GM23338 (cell line): ENCODE data around the gene PDIK1L. TPM values are rescaled to one million over a fixed set of nuclear protein-coding genes. Genes with fewer than 3 reads are reported as not detected.

Experiments
- ATAC-seq: fragments of 200-7000 bp; cut with Tn5 transposase; 3 replicates; pipeline ENCODE4 v1.9.1; 2020
- DNase-seq: peaks from one replicate; pipeline ENCODE4 v3.0.0-alpha.2; 2015; ENCODE audit warnings: low spot score
- H2AFZ ChIP-seq: fragments of 200-600 bp; sonication (generic); 2 replicates; pipeline ENCODE4 v1.8.0; 2016; ENCODE audit warnings: antibody characterized with exemption, mild to moderate bottlenecking, moderate library complexity
- H3F3A ChIP-seq: fragments of 200-600 bp; sonication (generic); replicated peaks from 2 replicates; pipeline ENCODE4 v1.8.0; 2017; ENCODE audit warnings: antibody characterized with exemption, mixed run types, low read depth
- H3K27ac ChIP-seq: fragments of 200-600 bp; sonication (generic); 2 replicates; pipeline ENCODE4 v1.6.1; 2016; ENCODE audit warnings: low read depth
- H3K27me3 ChIP-seq: fragments of 200-600 bp; sonication (generic); 2 replicates; pipeline ENCODE4 v1.8.0; 2016; ENCODE audit warnings: mild to moderate bottlenecking, mixed run types, moderate library complexity; ENCODE audit not compliant: insufficient read depth
- H3K36me3 ChIP-seq: fragments of 200-600 bp; sonication (generic); 2 replicates; pipeline ENCODE4 v1.8.0; 2016; ENCODE audit warnings: mild to moderate bottlenecking; ENCODE audit not compliant: insufficient read depth
- H3K4me1 ChIP-seq: fragments of 200-600 bp; sonication (generic); 2 replicates; pipeline ENCODE4 v1.8.0; 2016; ENCODE audit warnings: mild to moderate bottlenecking, moderate library complexity; ENCODE audit not compliant: insufficient read depth
- H3K4me2 ChIP-seq: fragments of 200-600 bp; sonication (generic); 2 replicates; pipeline ENCODE4 v1.7.1; 2017; ENCODE audit warnings: mixed run types
- H3K4me3 ChIP-seq: fragments of 200-600 bp; sonication (generic); 2 replicates; pipeline ENCODE4 v1.6.1; 2016; ENCODE audit warnings: mixed run types
- H3K79me2 ChIP-seq: fragments of 200-600 bp; sonication (generic); replicated peaks from 2 replicates; pipeline ENCODE4 v1.8.0; 2017; ENCODE audit warnings: mild to moderate bottlenecking; ENCODE audit not compliant: insufficient read depth
- H3K9me2 ChIP-seq: fragments of 200-600 bp; sonication (generic); 2 replicates; pipeline ENCODE4 v1.8.0; 2017; ENCODE audit not compliant: insufficient read depth
- H4K20me1 ChIP-seq: fragments of 200-600 bp; sonication (generic); replicated peaks from 2 replicates; pipeline ENCODE4 v1.8.0; 2017; ENCODE audit warnings: mild to moderate bottlenecking; ENCODE audit not compliant: insufficient read depth
- H3K27ac Mint-ChIP-seq: 2 replicates; pipeline ENCODE4 v1.8.0; 2020; ENCODE audit warnings: inconsistent platforms, mild to moderate bottlenecking, moderate library complexity, mixed read lengths
- H3K27me3 Mint-ChIP-seq: 3 replicates; pipeline ENCODE4 v1.8.0; 2022; ENCODE audit warnings: low read depth, mild to moderate bottlenecking, moderate library complexity, mixed read lengths, inconsistent platforms; ENCODE audit not compliant: insufficient read depth, poor library complexity
- H3K36me3 Mint-ChIP-seq: 3 replicates; pipeline ENCODE4 v1.8.0; 2021; ENCODE audit warnings: low read depth, mild to moderate bottlenecking, inconsistent platforms, moderate library complexity, mixed read lengths
- H3K4me1 Mint-ChIP-seq: 3 replicates; pipeline ENCODE4 v1.8.0; 2020; ENCODE audit warnings: mild to moderate bottlenecking, inconsistent platforms, mixed read lengths
- H3K4me3 Mint-ChIP-seq: 3 replicates; pipeline ENCODE4 v1.8.0; 2021; ENCODE audit warnings: moderate library complexity, mild to moderate bottlenecking, inconsistent platforms, mixed read lengths
- H3K9me3 Mint-ChIP-seq: 3 replicates; pipeline ENCODE4 v1.8.0; 2020; ENCODE audit warnings: moderate library complexity, mild to moderate bottlenecking, inconsistent platforms, mixed read lengths
- CREB1 ChIP-seq: fragments of 250-450 bp; sonication (Bioruptor Pico); IDR thresholded peaks from 2 replicates; pipeline ENCODE4 v1.5.0; 2020; ENCODE audit warnings: low read depth, mild to moderate bottlenecking, moderate library complexity
- EZH2 ChIP-seq: fragments of 200-600 bp; sonication (generic); IDR thresholded peaks from one replicate; pipeline ENCODE4 v1.8.0; 2017; ENCODE audit warnings: antibody characterized with exemption, mild to moderate bottlenecking, low read depth; ENCODE audit not compliant: unreplicated experiment
- JUNB ChIP-seq: IDR thresholded peaks from one replicate; pipeline ENCODE4 v1.6.1; 2016; ENCODE audit warnings: antibody characterized with exemption; ENCODE audit not compliant: unreplicated experiment
- POLR2AphosphoS5 ChIP-seq: IDR thresholded peaks from 2 replicates; pipeline ENCODE4 v1.6.1; 2016; ENCODE audit warnings: antibody characterized with exemption, low read depth
- polyA plus RNA-seq: library from polyadenylated mRNA; unstranded; fragments of >200 nt; fragmentation: Nextera tagmentation; extraction: Ambion mirVana; gene quantifications from 2 replicates; pipeline ENCODE4 v1.2.1, GENCODE V29; 2016
- total RNA-seq: library from RNA; depleted of rRNA; stranded (reverse); fragments of >200 nt; shearing (Covaris generic); gene quantifications from 2 replicates; pipeline ENCODE4 v1.2.3, GENCODE V29; 2014
- TF ChIP-seq, protein P1 (sequence below): fragments of 250-450 bp; sonication (Bioruptor Pico); IDR thresholded peaks from 2 replicates; pipeline ENCODE4 v1.5.0; 2020; ENCODE audit warnings: mild to moderate bottlenecking, moderate library complexity
- TF ChIP-seq, protein P2 (sequence below): IDR thresholded peaks from one replicate; pipeline ENCODE4 v1.6.1; 2018; ENCODE audit warnings: antibody characterized with exemption; ENCODE audit not compliant: unreplicated experiment

PDIK1L gene
- total and polyA plus RNA-seq, 2 experiments from 2014 or later, result 1.6 to 3.0 TPM

DNA sequence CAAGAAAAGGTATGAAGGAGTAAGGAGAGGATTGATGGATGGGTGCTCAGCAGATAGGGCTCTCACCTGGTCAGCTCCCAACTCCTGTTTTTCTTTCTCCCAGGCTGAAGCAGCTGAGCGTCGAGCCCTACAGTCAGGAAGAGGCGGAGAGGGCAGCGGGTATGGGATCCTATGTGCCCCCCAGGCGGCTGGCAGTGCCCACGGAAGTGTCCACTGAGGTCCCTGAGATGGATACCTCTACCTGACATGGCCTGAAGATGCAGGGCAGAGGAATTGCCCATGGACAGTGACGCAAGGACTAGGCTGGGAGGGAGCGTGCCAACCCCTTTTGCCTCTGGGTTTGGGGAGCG, 58.8 kb downstream of the PDIK1L start (continued):
- TF ChIP-seq, protein P1, sequence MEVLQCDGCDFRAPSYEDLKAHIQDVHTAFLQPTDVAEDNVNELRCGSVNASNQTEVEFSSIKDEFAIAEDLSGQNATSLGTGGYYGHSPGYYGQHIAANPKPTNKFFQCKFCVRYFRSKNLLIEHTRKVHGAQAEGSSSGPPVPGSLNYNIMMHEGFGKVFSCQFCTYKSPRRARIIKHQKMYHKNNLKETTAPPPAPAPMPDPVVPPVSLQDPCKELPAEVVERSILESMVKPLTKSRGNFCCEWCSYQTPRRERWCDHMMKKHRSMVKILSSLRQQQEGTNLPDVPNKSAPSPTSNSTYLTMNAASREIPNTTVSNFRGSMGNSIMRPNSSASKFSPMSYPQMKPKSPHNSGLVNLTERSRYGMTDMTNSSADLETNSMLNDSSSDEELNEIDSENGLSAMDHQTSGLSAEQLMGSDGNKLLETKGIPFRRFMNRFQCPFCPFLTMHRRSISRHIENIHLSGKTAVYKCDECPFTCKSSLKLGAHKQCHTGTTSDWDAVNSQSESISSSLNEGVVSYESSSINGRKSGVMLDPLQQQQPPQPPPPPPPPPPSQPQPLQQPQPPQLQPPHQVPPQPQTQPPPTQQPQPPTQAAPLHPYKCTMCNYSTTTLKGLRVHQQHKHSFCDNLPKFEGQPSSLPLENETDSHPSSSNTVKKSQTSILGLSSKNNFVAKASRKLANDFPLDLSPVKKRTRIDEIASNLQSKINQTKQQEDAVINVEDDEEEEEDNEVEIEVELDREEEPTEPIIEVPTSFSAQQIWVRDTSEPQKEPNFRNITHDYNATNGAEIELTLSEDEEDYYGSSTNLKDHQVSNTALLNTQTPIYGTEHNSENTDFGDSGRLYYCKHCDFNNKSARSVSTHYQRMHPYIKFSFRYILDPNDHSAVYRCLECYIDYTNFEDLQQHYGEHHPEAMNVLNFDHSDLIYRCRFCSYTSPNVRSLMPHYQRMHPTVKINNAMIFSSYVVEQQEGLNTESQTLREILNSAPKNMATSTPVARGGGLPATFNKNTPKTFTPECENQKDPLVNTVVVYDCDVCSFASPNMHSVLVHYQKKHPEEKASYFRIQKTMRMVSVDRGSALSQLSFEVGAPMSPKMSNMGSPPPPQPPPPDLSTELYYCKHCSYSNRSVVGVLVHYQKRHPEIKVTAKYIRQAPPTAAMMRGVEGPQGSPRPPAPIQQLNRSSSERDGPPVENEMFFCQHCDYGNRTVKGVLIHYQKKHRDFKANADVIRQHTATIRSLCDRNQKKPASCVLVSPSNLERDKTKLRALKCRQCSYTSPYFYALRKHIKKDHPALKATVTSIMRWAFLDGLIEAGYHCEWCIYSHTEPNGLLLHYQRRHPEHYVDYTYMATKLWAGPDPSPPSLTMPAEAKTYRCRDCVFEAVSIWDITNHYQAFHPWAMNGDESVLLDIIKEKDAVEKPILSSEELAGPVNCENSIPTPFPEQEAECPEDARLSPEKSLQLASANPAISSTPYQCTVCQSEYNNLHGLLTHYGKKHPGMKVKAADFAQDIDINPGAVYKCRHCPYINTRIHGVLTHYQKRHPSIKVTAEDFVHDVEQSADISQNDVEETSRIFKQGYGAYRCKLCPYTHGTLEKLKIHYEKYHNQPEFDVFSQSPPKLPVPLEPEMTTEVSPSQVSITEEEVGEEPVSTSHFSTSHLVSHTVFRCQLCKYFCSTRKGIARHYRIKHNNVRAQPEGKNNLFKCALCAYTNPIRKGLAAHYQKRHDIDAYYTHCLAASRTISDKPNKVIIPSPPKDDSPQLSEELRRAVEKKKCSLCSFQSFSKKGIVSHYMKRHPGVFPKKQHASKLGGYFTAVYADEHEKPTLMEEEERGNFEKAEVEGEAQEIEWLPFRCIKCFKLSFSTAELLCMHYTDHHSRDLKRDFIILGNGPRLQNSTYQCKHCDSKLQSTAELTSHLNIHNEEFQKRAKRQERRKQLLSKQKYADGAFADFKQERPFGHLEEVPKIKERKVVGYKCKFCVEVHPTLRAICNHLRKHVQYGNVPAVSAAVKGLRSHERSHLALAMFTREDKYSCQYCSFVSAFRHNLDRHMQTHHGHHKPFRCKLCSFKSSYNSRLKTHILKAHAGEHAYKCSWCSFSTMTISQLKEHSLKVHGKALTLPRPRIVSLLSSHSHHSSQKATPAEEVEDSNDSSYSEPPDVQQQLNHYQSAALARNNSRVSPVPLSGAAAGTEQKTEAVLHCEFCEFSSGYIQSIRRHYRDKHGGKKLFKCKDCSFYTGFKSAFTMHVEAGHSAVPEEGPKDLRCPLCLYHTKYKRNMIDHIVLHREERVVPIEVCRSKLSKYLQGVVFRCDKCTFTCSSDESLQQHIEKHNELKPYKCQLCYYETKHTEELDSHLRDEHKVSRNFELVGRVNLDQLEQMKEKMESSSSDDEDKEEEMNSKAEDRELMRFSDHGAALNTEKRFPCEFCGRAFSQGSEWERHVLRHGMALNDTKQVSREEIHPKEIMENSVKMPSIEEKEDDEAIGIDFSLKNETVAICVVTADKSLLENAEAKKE (CRISPR knock-in tag), result no peak
- TF ChIP-seq JUNB, result no peak

DNA sequence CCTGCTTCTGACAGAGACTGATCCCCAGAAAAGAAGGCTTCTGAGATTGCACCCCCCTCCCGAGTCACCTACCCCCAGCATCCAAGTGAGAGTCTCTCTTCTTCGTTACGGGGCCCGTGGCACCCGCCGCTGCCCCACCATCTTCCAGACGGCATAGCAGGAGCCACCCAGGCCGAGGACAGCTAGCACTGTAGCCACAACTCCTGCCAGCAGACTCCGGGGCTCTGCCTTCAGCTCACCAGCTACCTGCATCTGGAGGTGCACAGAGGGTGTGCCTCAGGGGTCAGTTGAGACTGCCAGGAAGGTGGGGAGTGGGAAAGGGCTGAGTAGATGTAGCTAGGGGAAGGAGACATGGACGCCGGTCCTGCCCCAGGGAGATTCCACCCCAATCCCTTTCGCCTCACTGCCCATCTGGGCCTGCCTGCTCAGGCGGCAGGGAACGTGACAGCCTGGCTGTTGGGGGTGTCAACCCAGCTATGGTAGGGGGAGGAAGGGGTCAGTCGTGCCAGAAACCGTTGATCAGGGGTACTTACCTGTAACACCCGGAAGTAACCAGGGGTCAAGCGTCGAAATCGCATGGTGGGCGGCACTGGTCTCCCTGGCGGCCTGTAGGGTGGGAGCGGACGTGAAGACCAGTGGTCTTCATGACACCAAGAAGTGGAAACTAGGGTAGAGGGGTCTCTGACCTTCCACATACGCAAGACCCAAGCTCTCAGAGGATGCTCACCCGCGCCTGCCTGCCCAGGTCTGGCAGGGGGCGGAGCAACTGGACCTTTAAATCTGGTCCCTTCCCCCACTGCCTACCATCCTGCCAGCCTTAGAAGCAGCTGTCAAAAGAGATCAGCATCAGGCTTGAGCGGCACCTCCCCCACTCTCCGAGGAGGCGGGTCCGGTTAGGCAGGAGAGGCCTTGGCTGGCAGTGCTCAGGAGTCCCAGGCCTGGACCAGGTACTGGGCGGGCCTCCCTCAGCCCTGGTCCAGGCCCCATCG, 59.8 kb downstream of the PDIK1L start, which contains the start of gene ZNF593OS:
Gene ZNF593OS, minus strand, starts transcription at position 749 of the 989 bp plus-strand sequence. Its CDS starts 171 bp downstream, at position 578.
- Histone ChIP-seq H3K4me3 (peak within 1 kb of the TSS; percentile 94), H3K9me2 (no peaks in the 10 kb centered on the region), H2AFZ (no peak within 1 kb of the TSS), H3K36me3 (no peaks in the 10 kb centered on the region), H3K27me3 (peaks cover 11% of the 10 kb centered on the region), H3K4me1 (peaks cover 11% of the 10 kb centered on the region; the same call in 1 of the 2 replicates), H3K4me2 (peak within 1 kb of the TSS; percentile 99), H4K20me1 (no peaks in the 10 kb centered on the region), H3K79me2 (0 out of 2 replicates have a peak, but pooled peaks cover 4% of the 10 kb centered on the region), H3F3A (no peaks in the 10 kb centered on the region), H3K27ac (no peak within 1 kb of the TSS)
- no peaks in the 10 kb centered on the region; the same call in 2 of the 3 replicates for H3K36me3 Mint-ChIP-seq
- no peaks in the 10 kb centered on the region for H3K9me3 Mint-ChIP-seq
- H3K27ac Mint-ChIP-seq, result no peak within 1 kb of the TSS
- ATAC-seq, result no peak
- H3K27me3 Mint-ChIP-seq, result peaks cover 38% of the 10 kb centered on the region
- H3K4me3 Mint-ChIP-seq, result peak within 1 kb of the TSS; percentile 88
- H3K4me1 Mint-ChIP-seq, result peaks cover 9% of the 10 kb centered on the region
- no peak for DNase-seq
- TF ChIP-seq, protein P2, sequence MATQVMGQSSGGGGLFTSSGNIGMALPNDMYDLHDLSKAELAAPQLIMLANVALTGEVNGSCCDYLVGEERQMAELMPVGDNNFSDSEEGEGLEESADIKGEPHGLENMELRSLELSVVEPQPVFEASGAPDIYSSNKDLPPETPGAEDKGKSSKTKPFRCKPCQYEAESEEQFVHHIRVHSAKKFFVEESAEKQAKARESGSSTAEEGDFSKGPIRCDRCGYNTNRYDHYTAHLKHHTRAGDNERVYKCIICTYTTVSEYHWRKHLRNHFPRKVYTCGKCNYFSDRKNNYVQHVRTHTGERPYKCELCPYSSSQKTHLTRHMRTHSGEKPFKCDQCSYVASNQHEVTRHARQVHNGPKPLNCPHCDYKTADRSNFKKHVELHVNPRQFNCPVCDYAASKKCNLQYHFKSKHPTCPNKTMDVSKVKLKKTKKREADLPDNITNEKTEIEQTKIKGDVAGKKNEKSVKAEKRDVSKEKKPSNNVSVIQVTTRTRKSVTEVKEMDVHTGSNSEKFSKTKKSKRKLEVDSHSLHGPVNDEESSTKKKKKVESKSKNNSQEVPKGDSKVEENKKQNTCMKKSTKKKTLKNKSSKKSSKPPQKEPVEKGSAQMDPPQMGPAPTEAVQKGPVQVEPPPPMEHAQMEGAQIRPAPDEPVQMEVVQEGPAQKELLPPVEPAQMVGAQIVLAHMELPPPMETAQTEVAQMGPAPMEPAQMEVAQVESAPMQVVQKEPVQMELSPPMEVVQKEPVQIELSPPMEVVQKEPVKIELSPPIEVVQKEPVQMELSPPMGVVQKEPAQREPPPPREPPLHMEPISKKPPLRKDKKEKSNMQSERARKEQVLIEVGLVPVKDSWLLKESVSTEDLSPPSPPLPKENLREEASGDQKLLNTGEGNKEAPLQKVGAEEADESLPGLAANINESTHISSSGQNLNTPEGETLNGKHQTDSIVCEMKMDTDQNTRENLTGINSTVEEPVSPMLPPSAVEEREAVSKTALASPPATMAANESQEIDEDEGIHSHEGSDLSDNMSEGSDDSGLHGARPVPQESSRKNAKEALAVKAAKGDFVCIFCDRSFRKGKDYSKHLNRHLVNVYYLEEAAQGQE, result no peak
- TF ChIP-seq POLR2AphosphoS5, result no peak
- no peak for TF ChIP-seq EZH2
- no peak for TF ChIP-seq CREB1 (CRISPR knock-in tag)
- no peak for TF ChIP-seq JUNB
